Uterus (tissue), 4 donors: ENCODE results near the gene DVL1. TPM values are rescaled to one million over a fixed set of nuclear protein-coding genes. Genes with fewer than 3 reads are reported as not detected.

ENCODE experiments used
- DNase-seq, 2 donors: peaks; one replicate each; pipeline ENCODE4 v3.0.0-alpha.2; 2019 to 2020
- H3K27ac ChIP-seq, 2 donors: fragments of 200-600 bp; sonication (generic); 1 replicate in 1 of 2; 2 replicates in 1 of 2; pipeline ENCODE4 v1.5.1; 2016 to 2018
- H3K27me3 ChIP-seq, 2 donors: fragments of 200-600 bp; sonication (generic); one replicate each; pipeline ENCODE4 v1.5.1; 2018 to 2019; ENCODE audit warnings: control low read depth in 1 of 2
- H3K36me3 ChIP-seq, 2 donors: fragments of 200-600 bp; sonication (generic); one replicate each; pipeline ENCODE4 v1.5.1; 2019; ENCODE audit warnings: control low read depth in 1 of 2
- H3K4me1 ChIP-seq, 2 donors: fragments of 200-600 bp; sonication (generic); one replicate each; pipeline ENCODE4 v1.5.1; 2018 to 2019; ENCODE audit warnings: control low read depth in 1 of 2
- H3K4me3 ChIP-seq, 2 donors: fragments of 200-600 bp; sonication (generic); 1 replicate in 1 of 2; 2 replicates in 1 of 2; pipeline ENCODE4 v1.5.1; 2018 to 2019; ENCODE audit warnings: mild to moderate bottlenecking in 1 of 2
- H3K9me3 ChIP-seq, 2 donors: fragments of 200-600 bp; sonication (generic); one replicate each; pipeline ENCODE4 v1.5.1; 2019; ENCODE audit warnings: control low read depth in 1 of 2
- POLR2A ChIP-seq, 2 donors: fragments of 450-650 bp; IDR thresholded peaks; one replicate each; pipeline ENCODE4 v1.6.1; 2016; ENCODE audit warnings: antibody characterized with exemption in 2 of 2, mild to moderate bottlenecking in 1 of 2, moderate library complexity in 1 of 2
- intact Hi-C: fragments of 100-400 bp; cut with DNase I; formaldehyde crosslinking; loops from one replicate; pipeline ENCODE4 v1.15.1; 2023; ENCODE audit warnings: low total_unique reads
- total RNA-seq, 4 donors: library from RNA; depleted of rRNA in 3 of 4; stranded (reverse); fragments of >200 nt in 3 of 4; gene quantifications; one replicate each; pipeline versions ENCODE4 v1.1.0 to v1.2.4, GENCODE V29; 2014 to 2023
- TF ChIP-seq, protein P1 (sequence below), 4 experiments: fragments of 200-600 bp in 2 of 4; fragments of 450-650 bp in 2 of 4; sonication (generic) in 2 of 4; IDR thresholded peaks; one replicate each; pipeline ENCODE4 v1.5.1; 2016 to 2019; ENCODE audit warnings: antibody characterized with exemption in 4 of 4, mild to moderate bottlenecking in 2 of 4, moderate library complexity in 1 of 4
- donor health status: DM: yes; HTN: yes; CAD: no.

Gene DVL1
- total RNA-seq, 4 donors from 2014 or later = 35.6 to 94.5 (median 49.7) TPM

DNA sequence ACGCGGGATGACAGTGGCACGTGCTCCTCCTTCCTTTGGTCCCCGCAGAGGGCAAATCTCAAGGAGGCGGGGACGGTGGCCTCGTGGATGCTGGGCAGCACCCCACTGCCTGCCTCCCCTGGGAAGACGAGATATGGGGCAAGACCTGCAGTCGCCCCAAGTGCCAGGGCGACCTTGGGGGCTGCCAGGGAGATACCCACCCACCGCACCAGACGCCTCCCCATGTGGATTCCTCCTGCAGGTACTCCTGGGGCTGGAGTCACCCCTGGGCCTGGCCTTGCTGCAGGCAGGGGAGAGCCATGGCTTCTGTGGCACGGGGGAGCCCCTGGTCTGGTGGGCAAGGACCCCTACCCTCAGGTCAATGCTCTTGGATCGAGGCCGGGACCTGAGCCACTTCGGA is 31.6 kb upstream of the DVL1 start:
- no peaks in the 10 kb centered on the region for H3K36me3 ChIP-seq
- no peak overlapping the region for H3K27ac ChIP-seq
- no peaks in the 10 kb centered on the region for H3K9me3 ChIP-seq
- no peaks in the 10 kb centered on the region for H3K4me1 ChIP-seq
- DNase-seq = no peak
- H3K27me3 ChIP-seq = no peaks in the 10 kb centered on the region
- no peak overlapping the region for H3K4me3 ChIP-seq
- intact Hi-C loops = loop anchor here (10.0 kb wide), 1 partner anchor 124 kb away; no protein-coding TSS in a partner anchor
- TF ChIP-seq, protein P1, sequence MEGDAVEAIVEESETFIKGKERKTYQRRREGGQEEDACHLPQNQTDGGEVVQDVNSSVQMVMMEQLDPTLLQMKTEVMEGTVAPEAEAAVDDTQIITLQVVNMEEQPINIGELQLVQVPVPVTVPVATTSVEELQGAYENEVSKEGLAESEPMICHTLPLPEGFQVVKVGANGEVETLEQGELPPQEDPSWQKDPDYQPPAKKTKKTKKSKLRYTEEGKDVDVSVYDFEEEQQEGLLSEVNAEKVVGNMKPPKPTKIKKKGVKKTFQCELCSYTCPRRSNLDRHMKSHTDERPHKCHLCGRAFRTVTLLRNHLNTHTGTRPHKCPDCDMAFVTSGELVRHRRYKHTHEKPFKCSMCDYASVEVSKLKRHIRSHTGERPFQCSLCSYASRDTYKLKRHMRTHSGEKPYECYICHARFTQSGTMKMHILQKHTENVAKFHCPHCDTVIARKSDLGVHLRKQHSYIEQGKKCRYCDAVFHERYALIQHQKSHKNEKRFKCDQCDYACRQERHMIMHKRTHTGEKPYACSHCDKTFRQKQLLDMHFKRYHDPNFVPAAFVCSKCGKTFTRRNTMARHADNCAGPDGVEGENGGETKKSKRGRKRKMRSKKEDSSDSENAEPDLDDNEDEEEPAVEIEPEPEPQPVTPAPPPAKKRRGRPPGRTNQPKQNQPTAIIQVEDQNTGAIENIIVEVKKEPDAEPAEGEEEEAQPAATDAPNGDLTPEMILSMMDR (IDR thresholded peaks at IDR 0.05) = no peak
- no peak for TF ChIP-seq POLR2A (IDR thresholded peaks at IDR 0.05)

DNA sequence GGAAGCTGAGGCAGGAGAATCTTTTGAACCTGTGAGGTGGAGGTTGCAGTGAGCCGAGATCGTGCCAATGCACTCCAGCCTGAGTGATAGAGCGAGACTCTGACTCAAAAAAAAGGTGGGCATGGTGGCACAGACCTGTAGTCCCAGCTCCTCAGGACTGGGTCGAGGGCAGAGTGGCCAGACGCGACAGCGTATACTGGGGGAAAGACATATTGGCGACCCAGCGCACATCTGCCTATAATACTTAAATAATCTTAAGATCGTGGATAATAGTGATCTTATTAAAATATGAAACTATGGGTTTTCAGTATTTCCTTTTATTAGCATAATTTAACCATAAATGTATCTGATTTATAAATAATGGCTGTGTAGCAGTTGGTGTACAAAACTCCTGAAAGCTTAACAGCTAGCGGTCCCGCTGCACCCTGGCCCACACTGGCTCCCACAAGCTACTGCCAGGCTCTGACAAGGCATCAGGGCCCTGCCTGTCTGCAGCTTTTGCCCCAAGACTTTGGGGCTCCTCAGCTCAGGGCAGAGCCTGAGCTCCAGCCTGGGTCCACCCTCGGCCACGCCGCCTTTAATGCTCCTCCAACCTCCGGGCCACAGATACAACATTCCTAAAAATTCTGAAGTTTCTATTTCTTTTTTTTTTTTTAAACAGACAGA is 28.5 kb upstream of the DVL1 start:
- intact Hi-C loops = no loop called here

DNA sequence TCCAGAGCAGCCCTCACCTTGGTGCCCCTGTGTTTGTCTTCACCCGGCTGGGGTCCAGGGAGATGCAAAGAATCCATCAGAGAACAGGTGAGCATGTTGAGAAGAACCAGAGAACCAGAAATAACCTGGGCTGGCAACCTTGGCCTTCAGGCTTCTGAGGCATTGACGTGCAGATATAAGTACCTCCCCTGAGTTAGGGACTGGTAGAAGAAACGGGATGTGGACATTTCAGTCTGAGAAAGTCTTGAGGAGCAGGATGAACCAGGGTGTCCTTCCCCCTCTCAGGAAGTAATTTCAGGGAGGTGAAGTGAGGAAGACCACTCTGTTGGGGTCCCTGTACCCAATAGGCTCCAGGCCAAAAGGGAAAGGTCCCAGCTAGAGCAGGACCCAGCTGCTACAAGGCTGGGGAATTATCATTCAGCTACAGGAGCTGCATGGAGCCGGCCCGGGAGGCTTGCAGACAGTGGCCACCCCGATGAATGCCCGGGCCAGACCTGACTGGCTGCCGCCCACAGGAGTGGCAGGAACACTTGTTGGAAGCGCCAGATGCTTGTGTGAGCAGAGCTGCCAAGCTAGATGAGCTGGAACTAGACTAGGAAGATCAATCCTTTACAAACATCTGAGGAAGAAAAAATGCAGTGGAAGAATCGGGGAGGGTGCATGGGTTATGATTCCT is 27.5 kb upstream of the DVL1 start:
- H3K9me3 ChIP-seq = no peaks in the 10 kb centered on the region
- no peaks in the 10 kb centered on the region for H3K27me3 ChIP-seq
- no peaks in the 10 kb centered on the region for H3K36me3 ChIP-seq
- peaks cover 0 to 15% of the 10 kb centered on the region in 2 donors for H3K4me1 ChIP-seq
- TF ChIP-seq POLR2A (IDR thresholded peaks at IDR 0.05) = no peak
- TF ChIP-seq, protein P1 (IDR thresholded peaks at IDR 0.05) = no peak
- no peak for DNase-seq
- intact Hi-C loops = no loop called here
- H3K27ac ChIP-seq = no peak overlapping the region
- no peak overlapping the region for H3K4me3 ChIP-seq

More for the DNA sequence above, 28.5 kb upstream of the DVL1 start:
- Histone ChIP-seq H3K27ac (no peak overlapping the region), H3K4me1 (peaks cover 0 to 11% of the 10 kb centered on the region in 2 donors), H3K36me3 (no peaks in the 10 kb centered on the region), H3K4me3 (no peak overlapping the region), H3K27me3 (no peaks in the 10 kb centered on the region), H3K9me3 (no peaks in the 10 kb centered on the region)
- TF ChIP-seq, protein P1 (IDR thresholded peaks at IDR 0.05) = no peak
- no peak for TF ChIP-seq POLR2A (IDR thresholded peaks at IDR 0.05)
- no peak for DNase-seq

DNA sequence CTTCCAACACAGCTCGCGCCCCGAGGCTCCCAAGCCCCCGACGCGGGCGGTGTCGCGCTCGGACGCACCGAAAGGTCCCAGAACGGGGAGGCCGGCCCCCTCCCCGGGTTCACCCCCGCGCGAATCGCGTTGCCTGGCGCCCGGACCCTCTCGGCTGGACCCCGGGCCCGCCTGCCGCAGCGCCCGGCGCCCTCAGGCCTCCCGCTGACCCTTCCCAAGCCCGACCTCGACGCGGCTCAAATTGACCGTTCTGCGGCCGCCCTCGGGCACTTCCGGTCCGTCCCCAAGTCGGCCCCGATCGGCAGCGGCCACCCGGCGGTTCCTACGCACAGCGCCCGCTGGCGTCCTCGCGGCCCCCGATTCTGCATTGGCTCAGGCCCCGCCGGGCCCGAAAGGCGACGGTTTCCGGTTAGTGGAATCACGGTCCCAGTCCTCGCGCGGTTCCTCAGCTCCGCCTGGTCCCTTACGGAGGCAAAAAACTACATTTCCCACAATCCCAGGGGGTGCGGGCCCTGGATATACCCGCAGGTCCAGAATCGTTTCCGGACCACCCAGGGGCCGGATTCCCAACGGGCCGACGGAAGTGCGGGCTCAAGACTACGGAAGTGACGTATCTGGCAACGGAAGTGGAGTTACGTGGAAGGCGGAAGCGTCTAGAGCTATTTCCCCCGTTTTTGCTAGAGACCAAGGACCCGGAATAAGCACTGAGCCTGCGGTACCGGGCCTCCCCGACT is 25.9 kb upstream of the DVL1 start, which contains the start of gene AURKAIP1:
Gene AURKAIP1 (minus strand): TSS at position 279 of the 734 bp plus-strand sequence. CDS start 451 bp downstream, outside the sequence.
- no peaks in the 10 kb centered on the region for H3K36me3 ChIP-seq
- peak within 1 kb of the TSS; percentile 82 to 89 for H3K4me3 ChIP-seq
- peak; percentile 47 to 63 for TF ChIP-seq POLR2A (IDR thresholded peaks at IDR 0.05)
- TF ChIP-seq, protein P1 (IDR thresholded peaks at IDR 0.05) = peak; percentile 16 to 65 (median 40)
- peaks cover 0 to 17% of the 10 kb centered on the region in 2 donors for H3K4me1 ChIP-seq
- intact Hi-C loops = no loop called here
- H3K27ac ChIP-seq = peak within 1 kb of the TSS; percentile 90 to 93
- no peaks in the 10 kb centered on the region for H3K27me3 ChIP-seq
- DNase-seq = peak; percentile 98 to 99
- no peaks in the 10 kb centered on the region for H3K9me3 ChIP-seq
